Stimulated activated CD8-positive, alpha-beta memory T cell treated with anti-CD3 and anti-CD28 coated beads, Interleukin-7, amount 100 ng/mL, for 1 hour (primary cell): ENCODE measurements around the gene NGF.

ENCODE experiments used
- DNase-seq, 2 donors: peaks; one replicate each; pipeline ENCODE4 v3.0.0-alpha.2; 2020; ENCODE audit warnings: low read depth in 2 of 2

Gene NGF

DNA sequence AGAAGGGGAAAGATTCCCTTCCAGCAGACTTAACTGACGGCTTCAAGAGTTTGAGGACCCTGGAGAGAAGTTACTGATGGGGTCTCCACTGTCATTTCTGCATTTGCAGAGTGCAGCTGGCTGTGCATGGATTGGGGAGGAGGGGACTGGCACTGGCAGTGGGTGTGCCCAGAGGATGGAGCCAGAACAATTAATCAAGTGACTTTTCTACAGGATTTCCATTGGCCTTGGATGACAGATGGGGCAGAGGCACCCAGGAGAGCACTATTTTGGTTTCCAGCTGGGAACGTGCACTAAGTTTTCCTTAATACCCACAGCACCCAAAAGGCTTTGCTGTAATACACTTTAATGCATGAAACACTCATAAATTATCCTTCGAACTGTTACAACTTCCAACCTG lies 1.3 kb downstream of the NGF start:
- no peak for DNase-seq

DNA sequence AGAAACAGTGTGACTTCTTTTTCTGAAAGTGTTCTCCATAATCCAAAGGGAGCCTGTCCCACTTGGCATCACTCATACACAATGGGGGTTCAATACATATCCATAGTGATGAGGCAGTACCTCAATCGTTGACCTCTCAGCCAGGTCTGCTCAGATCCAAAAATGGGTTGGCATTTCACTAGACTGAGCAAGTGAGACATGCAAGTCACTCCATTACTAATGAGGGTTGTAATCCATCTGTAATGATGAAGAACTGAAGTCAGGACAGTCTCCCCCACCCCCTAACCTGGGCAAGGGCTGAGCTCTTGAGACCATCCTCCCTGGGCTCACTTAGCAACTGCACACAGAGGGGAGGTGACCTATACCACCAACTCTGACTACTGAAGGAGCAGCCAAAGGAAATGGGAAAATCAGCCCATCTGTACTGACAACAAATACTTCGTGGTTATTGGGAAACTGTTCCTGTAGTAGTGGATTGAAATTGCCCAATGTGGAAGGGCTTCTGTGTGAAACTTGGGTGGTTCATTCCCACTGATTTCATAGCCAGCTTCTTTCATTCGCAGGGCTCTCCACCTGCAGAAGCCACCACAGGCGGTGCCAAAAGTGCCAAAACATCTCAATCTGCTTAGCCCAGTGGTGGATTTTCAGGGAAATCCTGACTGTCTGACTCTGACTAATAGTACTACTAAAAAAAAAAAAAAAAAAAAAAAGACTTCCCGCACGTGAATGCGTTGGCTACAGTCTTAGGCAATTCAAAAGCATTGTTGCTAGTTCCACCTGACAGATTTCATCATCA lies 5.0 kb downstream of the NGF start:
- DNase-seq = no peak

DNA sequence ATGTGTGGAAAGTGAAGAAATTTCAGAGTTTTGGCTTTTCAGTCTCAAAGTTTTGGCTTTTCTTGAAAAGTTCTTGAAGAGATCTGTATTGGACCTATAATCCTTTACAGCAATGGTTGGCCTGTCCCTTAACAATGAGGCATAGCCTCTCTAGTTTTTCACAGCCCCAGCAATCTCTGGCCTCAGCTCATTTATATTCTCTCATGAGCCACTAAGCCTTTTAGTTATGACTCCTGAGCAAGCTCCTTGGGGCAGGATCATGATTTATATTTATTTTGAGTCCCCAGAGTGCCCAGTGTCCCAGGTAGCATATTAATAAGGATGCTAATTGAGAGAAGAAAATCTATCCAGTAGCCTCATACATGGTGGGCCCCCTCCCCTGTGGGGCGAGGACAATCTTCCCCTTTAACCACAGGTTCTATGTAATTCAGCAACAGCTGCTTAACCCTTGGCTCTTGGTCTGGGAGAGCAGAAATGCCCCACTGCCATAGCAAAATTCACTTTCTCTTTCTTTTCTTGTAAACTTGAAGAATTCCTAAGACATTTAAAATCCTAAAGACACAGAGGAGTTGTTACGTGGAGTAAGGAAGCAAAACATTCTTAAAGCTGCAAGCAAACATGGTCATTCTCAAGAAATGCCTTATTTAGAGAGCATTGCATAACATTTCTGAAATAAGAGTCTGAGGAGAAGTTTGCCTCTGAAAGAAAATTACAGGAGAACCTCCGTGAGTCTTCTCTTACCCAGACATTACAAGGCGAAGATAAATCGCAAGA lies 6.3 kb downstream of the NGF start:
- no peak for DNase-seq

DNA sequence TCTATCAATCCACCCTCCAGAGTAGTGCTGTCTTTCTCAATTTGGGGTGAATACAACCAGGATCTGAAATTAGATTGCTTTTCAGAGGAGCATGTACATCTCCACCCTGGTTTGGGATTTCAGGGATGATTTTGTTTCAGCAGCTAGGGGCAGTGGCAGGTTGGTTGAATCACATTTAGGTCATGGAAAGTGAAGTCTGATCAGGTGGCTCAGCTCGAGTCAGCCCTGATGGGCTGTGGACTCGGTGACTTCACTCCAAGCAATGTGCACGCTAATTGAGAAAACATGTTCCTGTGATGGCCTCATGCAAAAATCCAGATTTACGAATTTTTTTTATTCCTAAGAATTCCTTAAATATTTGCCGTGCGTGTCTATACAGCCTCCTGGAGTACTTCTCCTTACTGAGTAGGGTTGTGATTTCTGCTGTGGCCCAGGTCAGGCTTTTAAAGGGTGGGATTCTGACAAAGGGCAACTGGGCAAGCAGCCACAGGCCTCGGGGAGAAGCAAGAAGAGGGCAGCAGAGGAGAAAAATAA lies 7.5 kb downstream of the NGF start:
- no peak for DNase-seq

DNA sequence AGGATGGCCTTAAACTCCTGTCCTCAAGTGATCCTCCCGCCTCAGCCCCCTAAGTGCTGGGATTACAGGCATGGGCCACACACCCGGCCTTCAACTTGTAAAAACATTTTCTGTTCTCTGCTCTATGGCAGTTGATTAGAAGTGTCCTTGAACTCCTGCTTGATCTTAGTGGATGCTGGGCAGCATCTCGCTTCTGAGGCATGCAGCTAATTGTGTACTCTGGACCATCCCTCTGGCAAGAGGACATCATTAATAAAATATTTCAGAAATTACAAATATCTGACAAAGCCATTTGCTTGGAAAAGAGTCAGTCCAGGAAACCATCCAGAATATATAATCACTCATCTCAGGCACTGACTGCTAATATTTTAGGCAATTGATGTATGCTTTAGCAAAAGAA lies 8.1 kb downstream of the NGF start:
- DNase-seq = no peak

DNA sequence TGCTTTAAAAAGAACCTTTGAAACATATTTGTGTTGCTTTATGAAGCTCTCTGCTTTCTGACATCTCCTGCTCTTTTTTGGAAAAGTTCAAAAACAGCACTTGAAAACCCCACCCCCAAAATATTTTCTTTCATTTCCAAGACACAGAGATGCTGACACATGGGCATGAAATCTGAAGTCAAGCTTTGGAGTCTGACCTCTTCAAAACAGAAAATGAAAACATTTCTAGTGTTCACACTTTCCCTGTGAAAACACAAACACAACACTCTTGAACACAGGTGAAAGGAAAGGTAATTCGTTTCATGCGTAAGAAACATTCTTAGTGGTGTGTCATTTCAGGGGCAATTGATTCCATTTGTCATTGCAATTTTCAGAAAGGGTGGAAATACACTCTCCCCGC lies 10.8 kb downstream of the NGF start:
- DNase-seq = no peak

DNA sequence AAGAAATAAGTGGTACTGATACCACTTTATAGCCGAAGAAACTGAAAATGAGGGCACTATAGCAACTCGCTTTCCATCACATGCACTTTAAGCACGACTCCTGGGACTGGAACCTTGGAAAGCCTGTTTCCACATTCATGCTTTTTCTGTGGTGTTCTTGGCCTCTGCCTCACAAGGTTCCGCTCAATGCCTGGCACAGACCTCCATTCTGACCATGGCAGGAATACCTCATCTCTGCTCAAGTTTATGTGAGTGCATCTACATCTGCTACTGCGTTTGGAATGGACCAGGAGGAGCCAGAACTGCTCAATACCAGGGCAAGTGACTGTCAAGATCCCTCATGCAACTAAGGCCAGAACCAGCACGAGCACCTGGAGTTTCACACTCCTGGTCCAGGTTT lies 11.6 kb downstream of the NGF start:
- no peak for DNase-seq

DNA sequence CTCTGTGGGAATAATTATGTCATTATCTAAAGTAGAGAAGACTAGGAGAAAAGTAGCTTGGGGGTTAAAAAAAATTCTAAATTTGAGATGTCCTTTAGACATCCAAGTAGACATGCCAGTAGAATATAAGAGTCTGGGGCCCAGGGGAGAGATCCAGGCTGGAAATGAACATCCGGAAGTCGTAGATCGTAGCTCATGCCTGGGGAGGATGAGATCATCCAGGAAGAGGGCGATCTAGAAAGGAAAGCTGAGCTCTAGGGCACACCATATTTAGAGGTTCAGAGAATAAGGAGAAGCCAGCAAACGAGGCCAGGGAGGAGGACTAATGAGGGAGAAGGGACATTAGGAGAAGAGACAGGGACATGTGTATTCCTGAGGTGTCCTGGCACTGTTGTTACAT lies 12.2 kb downstream of the NGF start:
- no peak for DNase-seq

DNA sequence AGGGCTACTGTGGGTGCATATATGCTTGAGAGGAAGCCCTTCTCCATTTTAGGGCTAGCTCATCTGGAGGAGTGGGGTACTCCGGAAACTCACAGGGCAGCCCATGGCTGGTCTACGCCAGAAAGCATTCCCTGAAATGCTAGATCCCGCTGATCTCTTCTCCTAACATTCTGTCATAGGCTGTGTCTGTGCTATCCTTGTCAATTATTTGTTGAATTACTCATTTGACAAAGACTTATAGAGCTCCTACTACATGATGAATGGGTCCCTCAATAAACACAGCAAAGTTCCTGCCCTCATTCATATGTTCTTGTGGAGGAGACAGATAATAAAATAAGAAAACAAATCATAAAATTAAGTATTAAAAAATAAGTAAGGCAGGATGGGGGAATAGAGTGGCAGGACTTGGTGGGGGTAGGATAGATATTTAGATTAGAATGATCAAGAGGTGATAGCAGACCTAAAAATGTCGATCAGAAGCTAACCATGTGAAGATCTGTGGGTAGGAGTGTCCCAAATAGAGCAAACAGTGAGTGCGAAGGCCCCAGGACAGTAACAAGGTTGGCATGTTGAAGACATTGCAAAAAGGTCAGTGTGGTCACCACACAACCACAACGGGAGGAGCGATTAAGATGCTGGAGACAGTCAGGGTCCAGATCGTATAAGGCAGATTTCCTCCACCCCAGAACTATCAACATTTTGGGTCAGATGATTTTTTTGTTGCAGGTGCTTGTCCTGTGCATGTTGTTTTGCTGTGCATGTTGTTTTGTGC lies 13.2 kb downstream of the NGF start:
- no peak for DNase-seq

DNA sequence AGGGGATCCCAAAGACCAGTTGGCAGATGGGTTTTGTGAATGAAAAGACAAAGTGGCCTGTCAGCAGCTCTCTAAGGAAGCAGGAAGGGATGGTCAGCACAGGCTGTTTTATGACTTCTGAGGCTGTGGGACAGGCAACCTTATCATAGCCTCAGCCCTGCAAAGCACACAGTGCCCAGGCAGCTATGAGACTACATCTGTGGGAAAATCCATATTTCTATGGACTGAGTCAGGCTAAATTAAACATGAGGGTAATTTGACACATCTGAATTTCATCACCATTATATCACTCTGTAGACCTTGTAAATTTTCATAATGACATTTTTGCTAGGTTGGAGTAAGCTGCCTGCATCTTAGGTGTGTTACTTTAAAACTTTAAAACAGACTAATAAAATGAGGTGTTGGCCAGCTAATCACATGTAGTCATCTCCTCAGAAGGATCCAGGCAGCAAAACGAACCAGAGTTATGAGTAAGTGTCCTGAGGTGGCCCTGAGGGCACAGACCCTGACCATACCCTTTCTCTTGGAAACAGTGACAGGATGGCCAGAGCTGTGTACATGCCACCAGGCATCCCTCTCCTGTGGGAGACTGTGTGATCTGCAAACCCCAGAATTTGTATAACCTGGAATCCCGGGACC lies 14.6 kb downstream of the NGF start:
- no peak for DNase-seq

DNA sequence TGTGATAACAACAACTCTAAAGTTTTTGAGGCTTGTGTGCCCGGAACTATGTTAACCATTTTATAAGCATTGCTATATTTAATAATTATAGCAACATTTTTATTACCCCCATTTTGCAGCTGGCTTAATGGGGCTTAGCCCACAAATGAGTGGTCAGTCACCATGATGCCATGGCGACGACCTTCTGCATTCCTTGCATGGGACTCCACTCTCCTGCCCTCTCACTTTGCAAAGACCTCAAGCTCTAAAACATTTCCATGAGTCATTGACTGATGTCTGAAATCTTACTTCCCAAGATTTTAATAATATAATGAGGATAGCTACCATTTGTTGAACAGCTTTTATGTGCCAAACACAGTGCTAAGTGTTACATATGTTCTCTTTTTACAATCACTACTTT lies 15.4 kb downstream of the NGF start:
- no peak for DNase-seq

DNA sequence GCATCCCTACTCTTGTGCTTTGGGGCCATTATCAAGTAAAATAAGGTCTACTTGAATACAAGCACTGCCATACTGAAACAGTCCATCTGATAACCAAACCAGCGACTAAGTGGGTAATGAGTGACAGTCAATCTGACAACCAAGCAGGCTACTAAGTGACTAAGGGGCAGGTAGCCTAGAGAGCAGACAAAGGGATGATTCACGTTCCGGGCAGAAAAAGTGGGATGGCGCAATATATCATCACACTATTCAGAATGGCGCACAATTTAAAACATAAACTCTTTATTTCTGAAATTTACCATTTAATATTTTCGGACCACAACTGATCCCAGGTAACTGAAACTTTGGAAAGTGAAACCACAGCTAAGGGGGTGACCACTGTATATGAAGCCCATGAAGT lies 17.7 kb downstream of the NGF start:
- no peak for DNase-seq

DNA sequence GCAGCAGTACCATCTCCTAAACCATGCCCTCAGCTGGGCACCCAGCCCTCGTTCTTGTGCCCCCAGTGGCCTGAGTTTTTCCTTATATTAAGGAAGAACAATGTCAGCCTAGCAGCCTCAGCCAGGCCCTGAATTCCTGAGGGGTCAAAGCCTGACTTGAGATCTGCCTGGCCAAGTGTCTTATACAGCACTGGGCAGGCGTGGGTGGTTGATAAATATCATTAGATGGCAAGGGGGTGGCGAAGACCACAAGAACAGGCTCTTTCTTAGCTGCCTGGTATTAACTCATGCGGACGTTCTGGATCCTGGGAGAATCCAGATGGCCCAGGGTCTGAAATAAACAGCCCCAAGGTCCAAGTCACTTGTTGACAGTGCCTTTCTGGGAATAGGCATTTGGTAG lies 18.3 kb downstream of the NGF start:
- no peak for DNase-seq

DNA sequence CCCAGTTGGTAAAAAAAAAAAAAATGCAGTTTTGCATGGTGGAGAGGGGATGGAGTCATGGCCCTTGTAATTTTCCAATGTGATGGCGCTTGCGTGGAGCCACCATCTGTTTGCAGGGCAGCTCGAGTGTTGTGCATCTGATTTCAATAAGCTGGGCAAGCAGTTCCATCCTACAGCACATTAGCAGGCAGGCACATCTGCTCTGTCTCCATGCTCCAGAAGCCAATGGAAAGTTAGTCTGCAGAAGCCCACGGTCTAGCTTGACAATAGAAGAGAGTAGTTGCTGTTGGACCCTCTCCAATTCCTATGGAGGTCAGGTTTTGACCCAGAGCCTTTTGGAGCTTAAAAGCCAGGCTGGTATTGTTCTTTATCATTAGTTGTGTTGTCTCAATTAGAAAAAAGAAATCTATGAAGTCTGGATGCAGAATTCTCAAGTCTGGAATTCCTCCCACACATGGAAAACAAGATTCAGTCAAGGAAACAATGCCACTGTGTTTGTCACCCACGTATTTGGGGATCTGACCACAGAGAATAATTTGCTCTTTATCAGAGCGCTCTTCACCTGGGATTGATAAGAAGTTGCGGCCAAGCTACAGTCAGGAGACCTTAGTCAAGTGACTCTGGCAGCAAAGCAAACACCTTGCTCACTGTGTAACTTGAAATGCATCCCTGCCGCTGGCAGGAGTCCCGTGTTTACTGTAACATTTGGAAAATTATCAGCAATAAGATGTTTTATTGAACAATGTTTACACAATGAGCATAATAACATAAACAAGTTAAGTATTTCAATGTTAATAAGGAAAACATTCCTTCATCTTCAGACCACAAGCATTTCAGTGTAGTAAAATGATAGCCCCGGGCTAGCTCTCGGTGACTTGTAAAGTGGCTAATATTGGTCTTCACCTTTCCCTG lies 20.7 kb downstream of the NGF start:
- DNase-seq = no peak

DNA sequence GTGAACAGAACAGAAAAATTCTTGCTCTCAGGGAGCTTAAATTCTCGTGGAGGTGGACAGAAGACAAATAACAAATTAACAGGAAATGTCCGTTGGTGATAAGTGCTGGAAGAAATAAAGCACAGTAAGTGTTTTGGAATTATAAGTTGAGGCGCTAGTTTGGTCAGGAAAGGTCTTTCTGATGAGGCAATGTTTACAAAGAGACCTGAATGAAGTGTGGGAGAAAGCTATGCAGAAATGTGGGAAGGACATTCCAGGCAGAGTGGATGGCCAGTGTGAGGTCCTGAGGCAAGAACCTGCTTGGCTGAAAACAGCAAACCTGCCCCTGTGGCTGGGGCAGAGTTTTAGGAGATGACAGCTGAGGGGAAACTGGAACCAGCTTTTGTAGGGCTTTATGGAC lies 23.3 kb downstream of the NGF start:
- DNase-seq = no peak

DNA sequence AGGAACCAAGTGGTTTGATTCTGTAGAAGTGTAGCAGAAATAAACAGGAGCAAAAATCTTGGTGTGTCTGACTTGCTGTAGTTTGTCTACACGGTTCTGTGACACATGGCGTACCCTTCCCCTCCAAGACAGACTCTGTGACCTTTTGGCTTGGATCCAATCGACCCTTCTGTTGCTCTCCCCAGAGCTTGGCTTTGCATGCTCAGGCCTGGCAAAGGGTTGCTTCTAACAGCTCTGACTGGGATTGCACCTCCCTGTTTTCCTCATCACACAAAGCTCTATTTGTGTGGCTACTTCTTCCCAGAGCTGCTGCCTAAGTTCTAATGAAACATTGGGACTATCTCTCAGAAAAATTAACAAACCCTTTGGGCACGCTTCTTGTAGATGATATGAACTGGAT lies 24.0 kb downstream of the NGF start:
- no peak for DNase-seq

DNA sequence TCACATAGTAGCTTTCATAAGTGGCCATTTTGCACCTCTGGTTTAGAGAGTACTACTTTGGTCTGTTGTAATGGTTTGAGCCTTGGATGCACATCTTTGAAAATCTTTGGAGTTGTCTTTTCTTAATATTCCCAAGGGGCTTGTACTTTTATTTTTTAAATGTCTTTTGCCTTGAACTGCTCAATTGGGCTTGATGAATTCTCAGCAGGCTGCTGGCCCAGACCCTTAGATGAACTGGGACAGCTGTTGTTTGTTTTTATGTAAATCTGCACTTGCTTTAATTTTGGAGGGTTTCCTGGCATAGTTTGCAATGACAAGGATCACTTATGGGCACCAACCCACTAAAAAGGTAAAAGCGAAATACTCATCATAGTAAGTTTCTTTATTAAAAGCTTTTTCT lies 24.9 kb downstream of the NGF start:
- no peak for DNase-seq

DNA sequence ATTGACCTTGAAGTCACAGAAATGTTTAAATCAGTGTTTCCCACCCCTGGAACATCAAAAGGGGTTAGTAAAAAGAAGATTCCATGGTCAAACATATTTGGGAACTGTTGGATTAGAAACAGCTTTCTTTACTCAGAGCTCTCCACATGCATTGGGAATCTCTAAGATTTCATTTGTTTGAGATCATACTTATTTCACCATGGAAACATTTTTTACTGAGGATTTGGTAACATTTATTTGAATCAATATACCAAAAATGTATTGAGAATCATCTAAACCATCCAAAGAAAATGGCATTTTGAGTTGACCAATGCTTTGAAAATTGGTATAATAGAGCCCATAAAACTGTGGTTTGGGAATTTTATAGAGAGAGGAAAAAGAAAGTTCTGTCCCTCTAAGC lies 25.3 kb downstream of the NGF start:
- no peak for DNase-seq

DNA sequence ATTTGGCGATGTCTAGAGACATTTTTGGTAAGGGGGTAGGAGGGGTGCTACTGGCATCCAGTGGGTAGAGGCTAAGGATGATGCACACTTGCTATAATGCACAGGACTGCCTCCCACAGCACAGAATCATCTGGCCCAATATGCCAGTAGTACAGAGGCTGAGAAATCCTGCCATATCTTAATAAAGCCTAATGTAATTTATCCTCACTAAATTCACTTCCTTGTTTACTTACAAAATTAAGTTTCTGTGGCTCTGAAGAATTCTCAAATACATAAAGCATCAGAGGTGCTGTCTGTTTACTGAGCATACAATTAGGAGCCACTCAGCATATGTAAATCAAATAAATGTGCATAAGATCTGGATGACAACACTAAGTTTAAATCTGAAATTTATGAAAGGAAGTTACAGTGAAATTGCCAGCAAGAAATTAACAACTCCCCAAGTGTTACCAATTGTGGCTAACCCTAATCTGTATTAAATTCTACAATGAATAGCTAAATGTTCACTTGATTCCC lies 26.5 kb downstream of the NGF start:
- no peak for DNase-seq

DNA sequence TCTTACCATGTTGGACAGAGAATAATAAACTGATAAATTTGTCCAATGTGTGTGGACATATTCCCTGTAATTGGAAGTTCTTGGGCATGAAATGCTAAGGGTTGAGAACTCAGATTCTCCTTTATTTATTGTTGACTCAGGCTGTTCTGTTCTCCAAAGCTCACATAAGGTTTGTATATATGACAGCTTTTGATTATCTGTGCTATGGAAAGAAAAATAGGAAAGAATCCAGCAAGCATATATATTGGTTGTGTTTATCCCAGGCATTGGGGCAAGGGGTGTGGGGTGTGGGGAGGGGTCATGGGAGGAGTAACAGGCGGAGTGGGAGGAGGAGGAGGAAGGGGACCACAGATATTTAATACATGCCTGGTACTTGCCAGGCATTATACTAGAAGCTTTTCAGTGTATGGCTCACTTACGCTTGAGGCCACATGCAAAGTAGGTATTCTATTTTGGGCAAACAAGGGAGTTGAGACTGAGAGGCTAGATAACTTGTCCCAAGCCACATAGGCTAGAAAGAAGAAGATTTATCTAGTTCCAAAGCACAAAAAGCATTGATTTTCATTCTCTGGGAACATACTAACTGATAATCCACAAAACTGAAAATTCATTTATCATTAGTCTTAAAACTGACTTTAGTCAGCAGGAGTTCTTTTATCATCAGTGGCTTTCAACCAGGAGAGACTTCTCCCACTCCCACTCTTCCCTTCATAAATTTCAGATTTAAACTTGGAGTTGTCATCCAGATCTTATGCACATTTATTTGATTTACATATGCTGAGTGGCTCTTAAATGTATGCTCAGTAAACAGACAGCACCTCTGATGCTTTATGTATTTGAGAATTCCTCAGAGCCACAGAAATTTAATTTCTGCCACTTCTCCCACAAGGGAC lies 27.2 kb downstream of the NGF start:
- no peak for DNase-seq
